Neural cell (in vitro differentiated cells): ENCODE data around the gene TPSG1.
"Not testable (repeated sequence)": the region's sequence is repeated elsewhere in the genome, so short reads cannot be mapped to it uniquely, and the experiment has no call there.

Experiments used
- CTCF ChIP-seq: fragments of 450-650 bp; IDR thresholded peaks from 2 replicates; pipeline ENCODE4 v1.5.1; 2014; ENCODE audit warnings: antibody characterized with exemption, mild to moderate bottlenecking, moderate library complexity; ENCODE audit not compliant: poor library complexity, severe bottlenecking
- EP300 ChIP-seq: fragments of 450-650 bp; conservative IDR thresholded peaks from 2 replicates; pipeline ENCODE4 v1.6.1; 2014; ENCODE audit warnings: antibody characterized with exemption, mild to moderate bottlenecking, moderate library complexity; ENCODE audit not compliant: poor library complexity, severe bottlenecking
- EZH2 ChIP-seq: fragments of 200-600, 300-800 bp; shearing (Covaris generic), sonication (generic); IDR thresholded peaks from 2 replicates; pipeline ENCODE4 v1.6.1; 2014; ENCODE audit warnings: antibody characterized with exemption, low read length, borderline replicate concordance, mild to moderate bottlenecking; ENCODE audit not compliant: insufficient read depth, poor library complexity, severe bottlenecking
- MXI1 ChIP-seq: fragments of 450-650 bp; conservative IDR thresholded peaks from 2 replicates; pipeline ENCODE4 v1.6.1; 2014; ENCODE audit warnings: antibody characterized with exemption, mild to moderate bottlenecking; ENCODE audit not compliant: poor library complexity, severe bottlenecking
- POLR2AphosphoS5 ChIP-seq: IDR thresholded peaks from 2 replicates; pipeline ENCODE4 v1.6.1; 2012
- RAD21 ChIP-seq: fragments of 450-650 bp; conservative IDR thresholded peaks from 2 replicates; pipeline ENCODE4 v1.6.1; 2014; ENCODE audit warnings: antibody characterized with exemption, mild to moderate bottlenecking, moderate library complexity
- SMC3 ChIP-seq: fragments of 450-650 bp; conservative IDR thresholded peaks from 2 replicates; pipeline ENCODE4 v1.6.1; 2014; ENCODE audit warnings: antibody characterized with exemption, mild to moderate bottlenecking, moderate library complexity; ENCODE audit not compliant: poor library complexity
- TF ChIP-seq, protein P1 (sequence below): IDR thresholded peaks from 2 replicates; pipeline ENCODE4 v1.6.1; 2012; ENCODE audit warnings: borderline replicate concordance

GRCh38 chr16:1255276-1256122 lies 30.4 kb upstream of the TPSG1 start, which contains the start of gene TPSD1:
- not testable (repeated sequence) for TF ChIP-seq EP300, CTCF, RAD21, POLR2AphosphoS5, SMC3, EZH2, MXI1
- TF ChIP-seq, protein P1, sequence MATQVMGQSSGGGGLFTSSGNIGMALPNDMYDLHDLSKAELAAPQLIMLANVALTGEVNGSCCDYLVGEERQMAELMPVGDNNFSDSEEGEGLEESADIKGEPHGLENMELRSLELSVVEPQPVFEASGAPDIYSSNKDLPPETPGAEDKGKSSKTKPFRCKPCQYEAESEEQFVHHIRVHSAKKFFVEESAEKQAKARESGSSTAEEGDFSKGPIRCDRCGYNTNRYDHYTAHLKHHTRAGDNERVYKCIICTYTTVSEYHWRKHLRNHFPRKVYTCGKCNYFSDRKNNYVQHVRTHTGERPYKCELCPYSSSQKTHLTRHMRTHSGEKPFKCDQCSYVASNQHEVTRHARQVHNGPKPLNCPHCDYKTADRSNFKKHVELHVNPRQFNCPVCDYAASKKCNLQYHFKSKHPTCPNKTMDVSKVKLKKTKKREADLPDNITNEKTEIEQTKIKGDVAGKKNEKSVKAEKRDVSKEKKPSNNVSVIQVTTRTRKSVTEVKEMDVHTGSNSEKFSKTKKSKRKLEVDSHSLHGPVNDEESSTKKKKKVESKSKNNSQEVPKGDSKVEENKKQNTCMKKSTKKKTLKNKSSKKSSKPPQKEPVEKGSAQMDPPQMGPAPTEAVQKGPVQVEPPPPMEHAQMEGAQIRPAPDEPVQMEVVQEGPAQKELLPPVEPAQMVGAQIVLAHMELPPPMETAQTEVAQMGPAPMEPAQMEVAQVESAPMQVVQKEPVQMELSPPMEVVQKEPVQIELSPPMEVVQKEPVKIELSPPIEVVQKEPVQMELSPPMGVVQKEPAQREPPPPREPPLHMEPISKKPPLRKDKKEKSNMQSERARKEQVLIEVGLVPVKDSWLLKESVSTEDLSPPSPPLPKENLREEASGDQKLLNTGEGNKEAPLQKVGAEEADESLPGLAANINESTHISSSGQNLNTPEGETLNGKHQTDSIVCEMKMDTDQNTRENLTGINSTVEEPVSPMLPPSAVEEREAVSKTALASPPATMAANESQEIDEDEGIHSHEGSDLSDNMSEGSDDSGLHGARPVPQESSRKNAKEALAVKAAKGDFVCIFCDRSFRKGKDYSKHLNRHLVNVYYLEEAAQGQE = not testable (repeated sequence)
